LNCAP (cell line): ENCODE results near the gene UBTFL1.

Experiments used
- TF ChIP-seq, protein P1 (sequence below): fragments of 450-650 bp; IDR thresholded peaks from 2 replicates; pipeline ENCODE4 v1.5.1; 2017; ENCODE audit warnings: mild to moderate bottlenecking

Gene UBTFL1

DNA sequence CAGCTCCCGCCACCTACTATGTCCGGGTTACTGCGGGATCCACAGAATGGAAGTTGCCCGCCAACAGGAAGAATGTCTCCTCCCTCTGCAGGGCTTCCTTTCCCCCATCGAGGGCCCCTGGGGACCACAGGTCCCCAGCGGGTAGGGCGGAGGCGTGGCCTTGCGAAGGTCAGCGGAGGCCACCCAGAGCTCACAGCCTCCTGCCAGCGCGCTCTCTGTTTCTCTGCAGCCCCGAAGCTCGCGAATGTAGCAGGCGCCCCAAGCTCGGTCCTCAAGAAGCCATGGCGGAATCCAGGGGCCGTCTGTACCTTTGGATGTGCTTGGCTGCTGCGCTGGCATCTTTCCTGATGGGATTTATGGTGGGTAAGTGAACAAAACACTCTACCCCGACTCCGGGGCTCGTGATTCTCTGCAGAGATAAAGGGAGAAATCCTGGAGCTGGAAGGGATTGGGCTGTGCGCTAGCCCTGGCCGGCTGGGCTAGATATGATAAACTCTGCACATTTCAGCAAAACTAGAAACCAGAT, 48.8 kb downstream of the UBTFL1 start, which contains the start of gene NAALAD2:
TSS of gene NAALAD2 (plus strand) at position 186 of the 526 bp plus-strand sequence. CDS start at position 282, 96 bp downstream.
- TF ChIP-seq, protein P1, sequence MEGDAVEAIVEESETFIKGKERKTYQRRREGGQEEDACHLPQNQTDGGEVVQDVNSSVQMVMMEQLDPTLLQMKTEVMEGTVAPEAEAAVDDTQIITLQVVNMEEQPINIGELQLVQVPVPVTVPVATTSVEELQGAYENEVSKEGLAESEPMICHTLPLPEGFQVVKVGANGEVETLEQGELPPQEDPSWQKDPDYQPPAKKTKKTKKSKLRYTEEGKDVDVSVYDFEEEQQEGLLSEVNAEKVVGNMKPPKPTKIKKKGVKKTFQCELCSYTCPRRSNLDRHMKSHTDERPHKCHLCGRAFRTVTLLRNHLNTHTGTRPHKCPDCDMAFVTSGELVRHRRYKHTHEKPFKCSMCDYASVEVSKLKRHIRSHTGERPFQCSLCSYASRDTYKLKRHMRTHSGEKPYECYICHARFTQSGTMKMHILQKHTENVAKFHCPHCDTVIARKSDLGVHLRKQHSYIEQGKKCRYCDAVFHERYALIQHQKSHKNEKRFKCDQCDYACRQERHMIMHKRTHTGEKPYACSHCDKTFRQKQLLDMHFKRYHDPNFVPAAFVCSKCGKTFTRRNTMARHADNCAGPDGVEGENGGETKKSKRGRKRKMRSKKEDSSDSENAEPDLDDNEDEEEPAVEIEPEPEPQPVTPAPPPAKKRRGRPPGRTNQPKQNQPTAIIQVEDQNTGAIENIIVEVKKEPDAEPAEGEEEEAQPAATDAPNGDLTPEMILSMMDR: no peak

DNA sequence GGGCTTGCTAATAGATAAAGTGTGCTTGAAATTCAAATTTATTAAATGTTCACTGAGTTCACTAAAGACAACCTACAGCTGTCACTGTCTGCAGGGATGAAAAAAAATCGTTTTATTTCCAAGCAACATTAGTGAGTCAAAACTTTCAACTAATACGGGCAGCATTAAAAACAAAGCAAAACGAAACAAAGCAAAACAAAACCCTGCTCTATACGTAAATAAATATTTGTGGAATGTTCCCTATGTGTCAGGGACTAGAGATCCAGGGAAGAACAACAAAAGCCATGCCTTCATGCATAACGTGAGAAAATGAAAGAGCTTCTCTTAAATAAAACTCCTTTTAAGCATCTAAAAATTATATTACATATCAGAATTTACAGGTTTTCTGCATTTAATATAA, 49.3 kb downstream of the UBTFL1 start:
- TF ChIP-seq, protein P1: no peak
